GM23248 (cell line): Measurements from ENCODE around the gene MSH3. TPM values are rescaled to one million over a fixed set of nuclear protein-coding genes. Genes with fewer than 3 reads are reported as not detected.

Experiments
- DNase-seq: peaks from one replicate; pipeline ENCODE4 v3.0.0-alpha.2; 2015
- H2AFZ ChIP-seq: fragments of 200-600 bp; sonication (generic); 2 replicates; pipeline ENCODE4 v1.6.1; 2016; ENCODE audit warnings: antibody characterized with exemption
- H3F3A ChIP-seq: fragments of 200-600 bp; sonication (generic); 2 replicates; pipeline ENCODE4 v1.6.1; 2016; ENCODE audit warnings: mild to moderate bottlenecking, antibody characterized with exemption, mixed run types; ENCODE audit not compliant: insufficient read depth
- H3K27ac ChIP-seq: fragments of 200-600 bp; sonication (generic); 2 replicates; pipeline ENCODE4 v1.5.1; 2016; ENCODE audit warnings: mild to moderate bottlenecking
- H3K27me3 ChIP-seq: fragments of 200-600 bp; sonication (generic); replicated peaks from 2 replicates; pipeline ENCODE4 v1.6.1; 2016; ENCODE audit warnings: mild to moderate bottlenecking; ENCODE audit not compliant: insufficient read depth
- H3K36me3 ChIP-seq: fragments of 200-600 bp; sonication (generic); 2 replicates; pipeline ENCODE4 v1.6.1; 2016; ENCODE audit warnings: low read depth, mild to moderate bottlenecking
- H3K4me1 ChIP-seq: fragments of 200-600 bp; sonication (generic); 2 replicates; pipeline ENCODE4 v1.6.1; 2016; ENCODE audit warnings: mild to moderate bottlenecking; ENCODE audit not compliant: insufficient read depth
- H3K4me2 ChIP-seq: fragments of 200-600 bp; sonication (generic); one replicate; pipeline ENCODE4 v1.6.1; 2016; ENCODE audit warnings: mild to moderate bottlenecking; ENCODE audit not compliant: unreplicated experiment
- H3K4me3 ChIP-seq: fragments of 200-600 bp; sonication (generic); 2 replicates; pipeline ENCODE4 v1.5.1; 2016; ENCODE audit warnings: mild to moderate bottlenecking
- H3K79me2 ChIP-seq: fragments of 200-600 bp; sonication (generic); 2 replicates; pipeline ENCODE4 v1.6.1; 2016; ENCODE audit warnings: mild to moderate bottlenecking; ENCODE audit not compliant: insufficient read depth
- H3K9ac ChIP-seq: fragments of 200-600 bp; sonication (generic); 2 replicates; pipeline ENCODE4 v1.6.1; 2016; ENCODE audit warnings: mild to moderate bottlenecking
- H3K9me2 ChIP-seq: fragments of 200-600 bp; sonication (generic); 2 replicates; pipeline ENCODE4 v1.6.1; 2016; ENCODE audit warnings: mixed run types, mild to moderate bottlenecking, moderate library complexity; ENCODE audit not compliant: insufficient read depth
- H3K9me3 ChIP-seq: fragments of 200-600 bp; sonication (generic); one replicate; pipeline ENCODE4 v1.6.1; 2017; ENCODE audit warnings: low read depth
- H4K20me1 ChIP-seq: fragments of 200-600 bp; sonication (generic); 2 replicates; pipeline ENCODE4 v1.6.0; 2016; ENCODE audit not compliant: insufficient read depth
- EZH2 ChIP-seq: fragments of 200-600 bp; sonication (generic); IDR thresholded peaks from 2 replicates; pipeline ENCODE4 v1.6.1; 2018; ENCODE audit warnings: antibody characterized with exemption, mild to moderate bottlenecking; ENCODE audit not compliant: insufficient read depth, poor library complexity, severe bottlenecking
- EZH2phosphoT487 ChIP-seq: fragments of 200-600 bp; sonication (generic); IDR thresholded peaks from 2 replicates; pipeline ENCODE4 v1.6.1; 2018; ENCODE audit warnings: antibody characterized with exemption, moderate library complexity, mild to moderate bottlenecking, low read depth; ENCODE audit not compliant: insufficient read depth
- WGBS, 2 experiments: methylation state at CpG; one replicate each; pipeline ENCODE4 v1.1.6; 2015 to 2017; ENCODE audit warnings: low lambda C conversion rate in 2 of 2, low coverage in 1 of 2; ENCODE audit errors: missing lambda C conversion rate in 2 of 2; 5-methylcytosine and 5-hydroxymethylcytosine counted together
- in situ Hi-C: fragments of 300-500 bp; cut with MboI; formaldehyde crosslinking; loops from 2 replicates; pipeline ENCODE4 v1.15.0; 2020
- polyA plus RNA-seq: library from polyadenylated mRNA; unstranded; fragments of >200 nt; fragmentation: Nextera tagmentation; extraction: Ambion mirVana; gene quantifications from 2 replicates; pipeline ENCODE4 v1.2.1, GENCODE V29; 2016
- total RNA-seq: library from RNA; depleted of rRNA; stranded (reverse); fragments of >200 nt; shearing (Covaris generic); gene quantifications from 2 replicates; pipeline ENCODE4 v1.2.3, GENCODE V29; 2014

The MSH3 gene
- total and polyA plus RNA-seq, 2 experiments from 2014 or later = 11.7 to 14.0 TPM

GRCh38 chr5:80852331-80853245 is 198.1 kb downstream of the MSH3 start:
- DNase-seq = no peak
- TF ChIP-seq EZH2phosphoT487 = no peak
- no peak for TF ChIP-seq EZH2

DNA sequence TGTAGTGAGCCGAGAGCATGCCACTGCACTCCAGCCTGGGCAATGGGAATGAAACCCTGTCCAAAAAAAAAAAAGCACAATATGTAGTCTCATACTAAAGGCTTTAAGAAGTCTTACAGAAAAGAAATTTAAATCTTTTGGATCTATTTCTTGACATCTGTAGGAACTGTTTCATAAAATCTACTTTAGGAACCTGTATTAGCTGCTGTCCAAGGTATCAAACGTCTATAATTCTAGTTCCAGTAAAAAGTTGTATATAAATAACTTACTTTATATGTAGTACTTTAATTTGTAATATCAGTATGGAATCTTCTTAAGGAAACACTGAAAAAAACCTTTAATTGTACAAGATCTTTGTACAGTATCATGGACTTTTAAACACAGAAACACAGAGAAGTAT is 199.0 kb downstream of the MSH3 start:
- Histone ChIP-seq H3K4me3 (no peak overlapping the region), H3K79me2 (no peaks in the 10 kb centered on the region), H2AFZ (no peak overlapping the region), H3K27me3 (no peaks in the 10 kb centered on the region), H3F3A (no peaks in the 10 kb centered on the region), H3K4me1 (no peaks in the 10 kb centered on the region), H3K9ac (no peak overlapping the region), H3K9me3 (no peaks in the 10 kb centered on the region), H4K20me1 (no peaks in the 10 kb centered on the region), H3K36me3 (peaks cover 6% of the 10 kb centered on the region; the same call in 1 of the 2 replicates), H3K4me2 (no peak overlapping the region), H3K9me2 (no peaks in the 10 kb centered on the region), H3K27ac (no peak overlapping the region)
- 75% methylated on average over 2 of the region's 2 CpGs for WGBS, 2 experiments
- TF ChIP-seq EZH2phosphoT487 = no peak
- no peak for TF ChIP-seq EZH2
- DNase-seq = no peak
- in situ Hi-C loops = no loop called here

More at GRCh38 chr5:80852331-80853245, 198.1 kb downstream of the MSH3 start:
- Histone ChIP-seq H3K79me2 (no peaks in the 10 kb centered on the region), H3K9ac (no peak overlapping the region), H3K27ac (no peak overlapping the region), H2AFZ (no peak overlapping the region), H3K4me2 (no peak overlapping the region), H3K27me3 (no peaks in the 10 kb centered on the region), H3K9me3 (no peaks in the 10 kb centered on the region), H3K4me1 (no peaks in the 10 kb centered on the region), H4K20me1 (no peaks in the 10 kb centered on the region), H3K4me3 (no peak overlapping the region), H3K36me3 (peaks cover 8% of the 10 kb centered on the region; the same call in 1 of the 2 replicates), H3K9me2 (no peaks in the 10 kb centered on the region), H3F3A (no peaks in the 10 kb centered on the region)
- in situ Hi-C loops = no loop called here
- 94 to 95% methylated on average over 3 of the region's 3 CpGs for WGBS, 2 experiments

DNA sequence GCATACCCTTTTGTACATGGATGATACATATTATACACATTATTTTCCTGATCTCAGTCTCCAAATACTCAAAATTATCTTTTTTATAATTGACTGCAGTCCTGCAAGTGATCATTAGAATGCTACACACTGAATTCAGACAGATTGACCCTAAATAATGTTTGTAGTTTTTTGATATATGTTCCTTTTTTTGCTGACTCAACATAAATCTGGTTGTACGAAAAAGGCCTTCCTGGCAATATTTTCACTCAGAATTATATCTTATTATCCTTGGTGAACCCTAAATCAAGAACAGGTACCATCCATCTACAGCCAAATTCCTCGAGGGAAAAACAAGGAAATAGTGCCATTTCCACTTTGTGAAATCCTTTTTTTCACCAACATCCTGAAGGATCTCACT is 200.1 kb downstream of the MSH3 start:
- in situ Hi-C loops = no loop called here
- TF ChIP-seq EZH2phosphoT487 = no peak
- TF ChIP-seq EZH2 = no peak
- H3K4me2 ChIP-seq = no peak overlapping the region
- WGBS, 2 experiments = 88 to 95% methylated on average over 2 of the region's 2 CpGs
- no peaks in the 10 kb centered on the region for H4K20me1 ChIP-seq
- H2AFZ ChIP-seq = no peak overlapping the region
- no peaks in the 10 kb centered on the region for H3K9me2 ChIP-seq
- no peaks in the 10 kb centered on the region for H3K9me3 ChIP-seq
- DNase-seq = no peak
- H3K4me1 ChIP-seq = no peaks in the 10 kb centered on the region
- no peak overlapping the region for H3K27ac ChIP-seq
- no peak overlapping the region for H3K9ac ChIP-seq
- peaks cover 6% of the 10 kb centered on the region; the same call in 1 of the 2 replicates for H3K36me3 ChIP-seq
- no peaks in the 10 kb centered on the region for H3F3A ChIP-seq
- no peaks in the 10 kb centered on the region for H3K79me2 ChIP-seq
- H3K27me3 ChIP-seq = no peaks in the 10 kb centered on the region
- H3K4me3 ChIP-seq = no peak overlapping the region

DNA sequence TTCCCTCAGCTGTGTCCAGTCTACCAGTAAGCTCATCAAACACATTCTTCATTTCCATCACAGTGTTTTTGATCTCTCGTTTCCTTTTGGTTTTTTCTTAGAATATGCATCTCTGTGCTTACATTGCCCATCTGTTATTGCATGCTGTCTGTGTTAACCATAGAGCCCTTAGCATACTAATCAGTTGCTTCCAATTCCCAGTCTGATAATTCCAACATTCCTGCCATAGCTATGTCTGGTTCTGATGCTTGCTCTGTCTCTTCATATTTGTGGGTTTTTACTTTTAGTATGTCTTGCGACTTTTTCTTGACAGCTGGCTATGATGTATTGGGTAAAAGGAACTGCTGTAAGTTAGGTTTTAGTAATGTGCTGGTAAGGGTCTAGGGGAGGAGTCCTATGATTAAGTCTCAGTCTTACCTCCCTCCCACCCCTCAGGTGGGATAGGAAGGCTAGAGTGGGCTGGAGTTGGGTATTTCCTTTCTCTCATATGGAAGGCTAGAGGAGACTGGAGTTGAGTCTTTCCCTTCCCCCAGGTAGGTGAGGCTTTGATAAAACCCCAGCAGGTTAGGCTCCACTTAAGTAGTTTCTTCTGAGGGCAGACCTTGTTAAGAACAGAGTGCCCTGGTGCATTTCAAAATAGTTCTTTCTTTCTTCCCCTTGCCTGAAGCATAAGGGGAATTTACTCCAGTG is 206.6 kb downstream of the MSH3 start:
- Histone ChIP-seq H3K79me2 (no peaks in the 10 kb centered on the region), H3K27me3 (no peaks in the 10 kb centered on the region), H3K4me1 (no peaks in the 10 kb centered on the region), H3K9me3 (no peaks in the 10 kb centered on the region), H3K27ac (0 out of 2 replicates have a peak overlapping the region, but pooled peaks have one; percentile 11), H3K4me2 (peak overlapping the region; percentile 36), H3K36me3 (no peaks in the 10 kb centered on the region), H2AFZ (no peak overlapping the region), H3F3A (no peaks in the 10 kb centered on the region), H3K9ac (no peak overlapping the region), H4K20me1 (no peaks in the 10 kb centered on the region), H3K9me2 (no peaks in the 10 kb centered on the region), H3K4me3 (no peak overlapping the region)
- TF ChIP-seq EZH2phosphoT487 (no peak), EZH2 (no peak)
- in situ Hi-C loops = no loop called here
- WGBS, 2 experiments = 16 to 26% methylated on average over 2 of the region's 2 CpGs
- peak; percentile 21 for DNase-seq
